B cell (primary cell): ENCODE results near the gene UNC13C. TPM values are rescaled to one million over a fixed set of nuclear protein-coding genes. Genes with fewer than 3 reads are reported as not detected.

Experiments used
- ATAC-seq: fragments of 200-7000 bp; cut with Tn5 transposase; one replicate; pipeline ENCODE4 v1.10.0; 2021; ENCODE audit warnings: low read depth, mild to moderate bottlenecking, moderate number of reproducible peaks, moderate library complexity
- CTCF ChIA-PET: fragments of 350-600 bp; sonication (Branson Sonifier 250); formaldehyde crosslinking; loops from one replicate; lab custom pipeline; 2021; ENCODE audit warnings: antibody characterized with exemption, inconsistent platforms; lab: Charles Lee
- POLR2A ChIA-PET: fragments of 350-600 bp; sonication (Branson Sonifier 250); formaldehyde crosslinking; loops from one replicate; lab custom pipeline; 2021; ENCODE audit warnings: antibody characterized with exemption; lab: Charles Lee
- DNase-seq: peaks from one replicate; pipeline ENCODE4 v3.0.0; 2013
- H2AFZ ChIP-seq: 2 replicates; pipeline ENCODE4 v1.6.1; 2012; ENCODE audit warnings: mild to moderate bottlenecking, low read depth, low read length; ENCODE audit not compliant: insufficient read depth, poor library complexity, severe bottlenecking
- H3K27ac ChIP-seq, 2 donors: 1 replicate in 1 of 2; 2 replicates in 1 of 2; pipeline ENCODE4 v1.5.1; 2012 to 2013; ENCODE audit warnings: low read length in 2 of 2, mild to moderate bottlenecking in 2 of 2, moderate library complexity in 1 of 2
- H3K27me3 ChIP-seq, 4 experiments: fragments of 200-600 bp in 1 of 4; sonication (generic) in 1 of 4; replicated peaks in 1 of 4; 1 replicate in 2 of 4; 2 replicates in 2 of 4; pipeline versions ENCODE4 v1.6.1 to v1.7.0; 2013 to 2016; ENCODE audit warnings: low read length in 3 of 4, mild to moderate bottlenecking in 2 of 4, mixed read lengths in 1 of 4, moderate library complexity in 1 of 4; ENCODE audit not compliant: insufficient read depth in 4 of 4, control insufficient read depth in 3 of 4; ENCODE audit errors: control extremely low read depth in 1 of 4
- H3K36me3 ChIP-seq, 2 experiments: replicated peaks in 1 of 2; 1 replicate in 1 of 2; 2 replicates in 1 of 2; pipeline versions ENCODE4 v1.6.1 to v1.7.1; 2013; ENCODE audit warnings: low read length in 1 of 2; ENCODE audit not compliant: insufficient read depth in 2 of 2, control insufficient read depth in 1 of 2; ENCODE audit errors: control extremely low read depth in 1 of 2, extremely low read depth in 1 of 2
- H3K4me1 ChIP-seq, 2 donors: fragments of 200-600 bp in 1 of 2; sonication (generic) in 1 of 2; 1 replicate in 1 of 2; 2 replicates in 1 of 2; pipeline versions ENCODE4 v1.5.1 to v1.6.1; 2013 to 2017; ENCODE audit warnings: low read length in 2 of 2; ENCODE audit not compliant: control insufficient read depth in 2 of 2, insufficient read depth in 2 of 2
- H3K4me2 ChIP-seq: replicated peaks from 2 replicates; pipeline ENCODE3; 2012; ENCODE audit warnings: mild to moderate bottlenecking, low read depth, low read length; ENCODE audit not compliant: poor library complexity, severe bottlenecking
- H3K4me3 ChIP-seq, 5 experiments: fragments of 200-600 bp in 1 of 5; sonication (generic) in 1 of 5; 1 replicate in 3 of 5; 2 replicates in 2 of 5; pipeline versions ENCODE4 v1.5.1 to v1.7.0; 2011 to 2016; ENCODE audit warnings: low read length in 4 of 5, mild to moderate bottlenecking in 4 of 5, low read depth in 2 of 5, control low read depth in 1 of 5, moderate library complexity in 1 of 5; ENCODE audit not compliant: insufficient read depth in 1 of 5; ENCODE audit errors: control extremely low read depth in 1 of 5, extremely low read depth in 1 of 5
- H3K79me2 ChIP-seq: fragments of 200-600 bp; sonication (generic); one replicate; pipeline ENCODE4 v1.6.0; 2016; ENCODE audit warnings: low read length; ENCODE audit not compliant: control insufficient read depth, insufficient read depth
- H3K9ac ChIP-seq: fragments of 200-600 bp; sonication (generic); 2 replicates; pipeline ENCODE4 v1.6.1; 2017; ENCODE audit warnings: mild to moderate bottlenecking, low read length, moderate library complexity
- H3K9me3 ChIP-seq, 3 donors: one replicate each; pipeline versions ENCODE4 v1.6.1 to v1.7.1; 2013; ENCODE audit warnings: low read length in 2 of 3; ENCODE audit not compliant: control insufficient read depth in 2 of 3, insufficient read depth in 1 of 3; ENCODE audit errors: control extremely low read depth in 1 of 3
- H4K20me1 ChIP-seq: 2 replicates; pipeline ENCODE4 v1.6.0; 2012; ENCODE audit warnings: mild to moderate bottlenecking, low read length; ENCODE audit not compliant: insufficient read depth, control insufficient read depth, poor library complexity, severe bottlenecking
- H3K27ac Mint-ChIP-seq: one replicate; pipeline ENCODE4 v1.8.0; 2021; ENCODE audit warnings: mixed read lengths
- H3K27me3 Mint-ChIP-seq: one replicate; pipeline ENCODE4 v1.8.0; 2021; ENCODE audit warnings: mixed read lengths
- H3K4me1 Mint-ChIP-seq: one replicate; pipeline ENCODE4 v1.8.0; 2021; ENCODE audit warnings: mixed read lengths
- H3K4me3 Mint-ChIP-seq: one replicate; pipeline ENCODE4 v1.8.0; 2021; ENCODE audit warnings: mixed read lengths
- H3K9me3 Mint-ChIP-seq: one replicate; pipeline ENCODE4 v1.8.0; 2022; ENCODE audit warnings: mixed read lengths; ENCODE audit not compliant: insufficient read depth
- CTCF ChIP-seq: fragments of 200-600 bp; IDR thresholded peaks from one replicate; pipeline ENCODE4 v1.8.0; 2022; ENCODE audit warnings: antibody characterized with exemption, mild to moderate bottlenecking
- EZH2 ChIP-seq: IDR thresholded peaks from 2 replicates; pipeline ENCODE4 v1.6.1; 2012; ENCODE audit warnings: borderline replicate concordance, low read depth, mild to moderate bottlenecking, moderate library complexity, low read length; ENCODE audit not compliant: insufficient read depth, poor library complexity, severe bottlenecking
- WGBS: methylation state at CpG from one replicate; pipeline ENCODE4 v1.1.5; 2013; ENCODE audit warnings: missing lambda C conversion rate; ENCODE audit not compliant: insufficient coverage; 5-methylcytosine and 5-hydroxymethylcytosine counted together
- intact Hi-C: fragments of 100-400 bp; cut with micrococcal nuclease; formaldehyde crosslinking; loops from one replicate; pipeline ENCODE4 v1.10.0; 2022
- polyA plus RNA-seq: library from polyadenylated mRNA; depleted of rRNA; stranded (reverse); fragments of >200 nt; gene quantifications from 2 replicates; pipeline ENCODE4 v1.2.3, GENCODE V29; 2012
- total RNA-seq, 2 donors: library from RNA; stranded (reverse); fragments of 120-200 nt in 1 of 2; gene quantifications; 1 replicate in 1 of 2; 2 replicates in 1 of 2; pipeline versions ENCODE4 v1.2.3 to v1.2.4, GENCODE V29; 2013 to 2022

Gene UNC13C
- total and polyA plus RNA-seq, 2 donors (not counting 1 experiment from before 2014, with no cell fraction given): not detected

- no peaks in the 10 kb centered on the region for H3K27me3 ChIP-seq
- ATAC-seq (no peak), DNase-seq (no peak)
- H3K79me2 ChIP-seq: no peaks in the 10 kb centered on the region
- CTCF ChIA-PET: no interaction called here
- peak overlapping the region; percentile 29 for H3K4me2 ChIP-seq
- H3K36me3 ChIP-seq: no peaks in the 10 kb centered on the region
- H4K20me1 ChIP-seq: no peaks in the 10 kb centered on the region
- intact Hi-C loops: no loop called here
- no peak overlapping the region for H3K27ac Mint-ChIP-seq
- POLR2A ChIA-PET: no interaction called here
- H3K9ac ChIP-seq: peak overlapping the region; percentile 29
- H3K4me3 Mint-ChIP-seq: peak overlapping the region; percentile 24
- H3K4me1 Mint-ChIP-seq: peaks cover 7% of the 10 kb centered on the region
- H2AFZ ChIP-seq: peak overlapping the region; percentile 1
- no peaks in the 10 kb centered on the region for H3K9me3 ChIP-seq
- H3K27me3 Mint-ChIP-seq: no peaks in the 10 kb centered on the region
- no peaks in the 10 kb centered on the region for H3K4me1 ChIP-seq
- no peaks in the 10 kb centered on the region for H3K9me3 Mint-ChIP-seq
- TF ChIP-seq EZH2 (no peak), CTCF (no peak)
- 0% methylated on average over 1 of the region's 5 CpGs for WGBS
- H3K4me3 ChIP-seq: no peak overlapping the region
- no peak overlapping the region for H3K27ac ChIP-seq
Measured at GRCh38 chr15:54519577-54519976, 541.3 kb downstream of the UNC13C start.

- Histone ChIP-seq H3K4me2 (no peak overlapping the region), H3K4me1 (no peaks in the 10 kb centered on the region), H2AFZ (no peak overlapping the region), H3K36me3 (no peaks in the 10 kb centered on the region), H3K9ac (no peak overlapping the region), H4K20me1 (no peaks in the 10 kb centered on the region), H3K27me3 (no peaks in the 10 kb centered on the region), H3K9me3 (no peaks in the 10 kb centered on the region), H3K4me3 (no peak overlapping the region), H3K79me2 (no peaks in the 10 kb centered on the region), H3K27ac (no peak overlapping the region)
- POLR2A ChIA-PET: no interaction called here
- Mint-ChIP-seq H3K27ac (no peak overlapping the region), H3K4me1 (peaks cover 7% of the 10 kb centered on the region), H3K9me3 (no peaks in the 10 kb centered on the region), H3K27me3 (no peaks in the 10 kb centered on the region), H3K4me3 (no peak overlapping the region)
- intact Hi-C loops: no loop called here
- ATAC-seq (no peak), DNase-seq (no peak)
- 78% methylated on average over 1 of the region's 1 CpG for WGBS
- no peak for TF ChIP-seq CTCF
- TF ChIP-seq EZH2: no peak
- CTCF ChIA-PET: no interaction called here
Measured at GRCh38 chr15:54520616-54521015, 542.4 kb downstream of the UNC13C start.
